Measurements from ENCODE around the gene FRMD4A. TPM values are rescaled to one million over a fixed set of nuclear protein-coding genes. Genes with fewer than 3 reads are reported as not detected.
"Not testable (repeated sequence)": the region's sequence is repeated elsewhere in the genome, so short reads cannot be mapped to it uniquely, and the experiment has no call there.

FRMD4A gene
- total and polyA plus RNA-seq, 5 donors from 2014 or later = 0.34 to 2.4 (median 0.54) TPM

- DNase-seq (no peak), ATAC-seq (ENCODE audit: low read depth in 2 of 2) (no peak)
- H3K9me3 ChIP-seq (ENCODE audit: control insufficient read depth in 2 of 2, low read length in 2 of 2) = no peaks in the 10 kb centered on the region
- H3K27ac ChIP-seq (ENCODE audit: insufficient read depth, low read length, poor library complexity, severe bottlenecking) = no peak overlapping the region
- Mint-ChIP-seq H3K4me1 (no peaks in the 10 kb centered on the region), H3K27me3 (peaks cover 13% of the 10 kb centered on the region), H3K9me3 (peaks cover 0 to 10% (median 4%) of the 10 kb centered on the region in 7 donors), H3K27ac (no peak overlapping the region), H3K36me3 (no peaks in the 10 kb centered on the region), H3K4me3 (no peak overlapping the region)
- H3K36me3 ChIP-seq (ENCODE audit: control insufficient read depth, insufficient read depth, low read length) = no peaks in the 10 kb centered on the region
- no peaks in the 10 kb centered on the region for H3K4me1 ChIP-seq (ENCODE audit: control insufficient read depth, insufficient read depth, low read length, poor library complexity, severe bottlenecking)
- H3K4me3 ChIP-seq (ENCODE audit: low read depth, low read length) = no peak overlapping the region
- H3K27me3 ChIP-seq (ENCODE audit: control insufficient read depth, insufficient read depth, low read length) = peaks cover 4% of the 10 kb centered on the region
Observed at GRCh38 chr10:14068601-14069250, 262.0 kb downstream of the FRMD4A start.

GRCh38 chr10:14067638-14068037 lies 263.1 kb downstream of the FRMD4A start:
- H3K4me3 Mint-ChIP-seq; H3K27ac Mint-ChIP-seq; H3K4me3 ChIP-seq (ENCODE audit: low read depth, low read length); H3K36me3 Mint-ChIP-seq; H3K27me3 ChIP-seq (ENCODE audit: control insufficient read depth, insufficient read depth, low read length); H3K36me3 ChIP-seq (ENCODE audit: control insufficient read depth, insufficient read depth, low read length); DNase-seq; H3K9me3 ChIP-seq (ENCODE audit: control insufficient read depth in 2 of 2, low read length in 2 of 2); ATAC-seq (ENCODE audit: low read depth in 2 of 2); H3K27me3 Mint-ChIP-seq; H3K4me1 ChIP-seq (ENCODE audit: control insufficient read depth, insufficient read depth, low read length, poor library complexity, severe bottlenecking); H3K4me1 Mint-ChIP-seq; H3K27ac ChIP-seq (ENCODE audit: insufficient read depth, low read length, poor library complexity, severe bottlenecking); H3K9me3 Mint-ChIP-seq: not testable (repeated sequence)

- H3K4me3 Mint-ChIP-seq = no peak overlapping the region
- no peaks in the 10 kb centered on the region for H3K36me3 Mint-ChIP-seq
- no peak for ATAC-seq (ENCODE audit: low read depth in 2 of 2)
- peaks cover 0 to 10% (median 4%) of the 10 kb centered on the region in 7 donors for H3K9me3 Mint-ChIP-seq
- Histone ChIP-seq H3K36me3 (ENCODE audit: control insufficient read depth, insufficient read depth, low read length) (no peaks in the 10 kb centered on the region), H3K9me3 (ENCODE audit: control insufficient read depth in 2 of 2, low read length in 2 of 2) (no peaks in the 10 kb centered on the region), H3K27ac (ENCODE audit: insufficient read depth, low read length, poor library complexity, severe bottlenecking) (no peak overlapping the region), H3K4me1 (ENCODE audit: control insufficient read depth, insufficient read depth, low read length, poor library complexity, severe bottlenecking) (no peaks in the 10 kb centered on the region), H3K4me3 (ENCODE audit: low read depth, low read length) (no peak overlapping the region), H3K27me3 (ENCODE audit: control insufficient read depth, insufficient read depth, low read length) (peaks cover 4% of the 10 kb centered on the region)
- no peaks in the 10 kb centered on the region for H3K4me1 Mint-ChIP-seq
- peaks cover 5% of the 10 kb centered on the region for H3K27me3 Mint-ChIP-seq
- no peak for DNase-seq
- no peak overlapping the region for H3K27ac Mint-ChIP-seq
Observed at GRCh38 chr10:14066106-14066505, 264.6 kb downstream of the FRMD4A start.

- Mint-ChIP-seq H3K9me3 (peaks cover 0 to 10% (median 3%) of the 10 kb centered on the region in 7 donors), H3K4me1 (no peaks in the 10 kb centered on the region), H3K4me3 (no peak overlapping the region), H3K27ac (no peak overlapping the region), H3K36me3 (no peaks in the 10 kb centered on the region), H3K27me3 (peaks cover 5% of the 10 kb centered on the region)
- Histone ChIP-seq H3K36me3 (ENCODE audit: control insufficient read depth, insufficient read depth, low read length) (no peaks in the 10 kb centered on the region), H3K9me3 (ENCODE audit: control insufficient read depth in 2 of 2, low read length in 2 of 2) (no peaks in the 10 kb centered on the region), H3K27ac (ENCODE audit: insufficient read depth, low read length, poor library complexity, severe bottlenecking) (no peak overlapping the region), H3K4me1 (ENCODE audit: control insufficient read depth, insufficient read depth, low read length, poor library complexity, severe bottlenecking) (no peaks in the 10 kb centered on the region), H3K4me3 (ENCODE audit: low read depth, low read length) (no peak overlapping the region), H3K27me3 (ENCODE audit: control insufficient read depth, insufficient read depth, low read length) (peaks cover 4% of the 10 kb centered on the region)
- DNase-seq (no peak), ATAC-seq (ENCODE audit: low read depth in 2 of 2) (no peak)
Observed at GRCh38 chr10:14063531-14064285, 267.0 kb downstream of the FRMD4A start.

GRCh38 chr10:14062528-14063260 lies 268.0 kb downstream of the FRMD4A start:
- Mint-ChIP-seq H3K36me3 (no peaks in the 10 kb centered on the region), H3K27ac (no peak overlapping the region), H3K4me1 (no peaks in the 10 kb centered on the region), H3K27me3 (peaks cover 5% of the 10 kb centered on the region), H3K9me3 (peaks cover 0 to 9% (median 2%) of the 10 kb centered on the region in 7 donors), H3K4me3 (no peak overlapping the region)
- H3K9me3 ChIP-seq (ENCODE audit: control insufficient read depth in 2 of 2, low read length in 2 of 2) = no peaks in the 10 kb centered on the region
- no peaks in the 10 kb centered on the region for H3K36me3 ChIP-seq (ENCODE audit: control insufficient read depth, insufficient read depth, low read length)
- no peak overlapping the region for H3K27ac ChIP-seq (ENCODE audit: insufficient read depth, low read length, poor library complexity, severe bottlenecking)
- no peaks in the 10 kb centered on the region for H3K4me1 ChIP-seq (ENCODE audit: control insufficient read depth, insufficient read depth, low read length, poor library complexity, severe bottlenecking)
- no peak for DNase-seq
- no peak for ATAC-seq (ENCODE audit: low read depth in 2 of 2)
- H3K27me3 ChIP-seq (ENCODE audit: control insufficient read depth, insufficient read depth, low read length) = peaks cover 4% of the 10 kb centered on the region
- H3K4me3 ChIP-seq (ENCODE audit: low read depth, low read length) = no peak overlapping the region

- Histone ChIP-seq H3K9me3 (ENCODE audit: control insufficient read depth in 2 of 2, low read length in 2 of 2) (no peaks in the 10 kb centered on the region), H3K36me3 (ENCODE audit: control insufficient read depth, insufficient read depth, low read length) (no peaks in the 10 kb centered on the region), H3K4me1 (ENCODE audit: control insufficient read depth, insufficient read depth, low read length, poor library complexity, severe bottlenecking) (no peaks in the 10 kb centered on the region), H3K4me3 (ENCODE audit: low read depth, low read length) (no peak overlapping the region), H3K27me3 (ENCODE audit: control insufficient read depth, insufficient read depth, low read length) (peaks cover 4% of the 10 kb centered on the region), H3K27ac (ENCODE audit: insufficient read depth, low read length, poor library complexity, severe bottlenecking) (no peak overlapping the region)
- no peaks in the 10 kb centered on the region for H3K4me1 Mint-ChIP-seq
- no peaks in the 10 kb centered on the region for H3K27me3 Mint-ChIP-seq
- DNase-seq = no peak
- ATAC-seq (ENCODE audit: low read depth in 2 of 2) = no peak
- no peak overlapping the region for H3K4me3 Mint-ChIP-seq
- no peak overlapping the region for H3K27ac Mint-ChIP-seq
- no peaks in the 10 kb centered on the region for H3K36me3 Mint-ChIP-seq
- H3K9me3 Mint-ChIP-seq = peaks cover 0 to 3% (median 0%) of the 10 kb centered on the region in 7 donors
Observed at GRCh38 chr10:14060320-14061070, 270.2 kb downstream of the FRMD4A start.

- H3K9me3 Mint-ChIP-seq = peaks cover 0 to 13% (median 2%) of the 10 kb centered on the region in 7 donors
- Histone ChIP-seq H3K36me3 (ENCODE audit: control insufficient read depth, insufficient read depth, low read length) (no peaks in the 10 kb centered on the region), H3K9me3 (ENCODE audit: control insufficient read depth in 2 of 2, low read length in 2 of 2) (no peaks in the 10 kb centered on the region), H3K27me3 (ENCODE audit: control insufficient read depth, insufficient read depth, low read length) (no peaks in the 10 kb centered on the region), H3K4me3 (ENCODE audit: low read depth, low read length) (no peak overlapping the region), H3K27ac (ENCODE audit: insufficient read depth, low read length, poor library complexity, severe bottlenecking) (no peak overlapping the region), H3K4me1 (ENCODE audit: control insufficient read depth, insufficient read depth, low read length, poor library complexity, severe bottlenecking) (no peaks in the 10 kb centered on the region)
- H3K27me3 Mint-ChIP-seq = peaks cover 7% of the 10 kb centered on the region
- H3K4me3 Mint-ChIP-seq = no peak overlapping the region
- DNase-seq (no peak), ATAC-seq (ENCODE audit: low read depth in 2 of 2) (no peak)
- H3K4me1 Mint-ChIP-seq = no peaks in the 10 kb centered on the region
- H3K27ac Mint-ChIP-seq = no peak overlapping the region
- H3K36me3 Mint-ChIP-seq = peaks cover 3% of the 10 kb centered on the region
Observed at GRCh38 chr10:14056610-14057332, 274.0 kb downstream of the FRMD4A start.
